NK-92 treated with Interleukin-12 subunit alpha and Interleukin-12 subunit beta, amount 100 ng/mL, for 24 hours (cell line): Measurements from ENCODE around the gene C17orf67.

Source experiments
- DNase-seq: peaks from one replicate; lab custom pipeline; 2025; lab: John Stamatoyannopoulos, UW

Gene C17orf67

DNA sequence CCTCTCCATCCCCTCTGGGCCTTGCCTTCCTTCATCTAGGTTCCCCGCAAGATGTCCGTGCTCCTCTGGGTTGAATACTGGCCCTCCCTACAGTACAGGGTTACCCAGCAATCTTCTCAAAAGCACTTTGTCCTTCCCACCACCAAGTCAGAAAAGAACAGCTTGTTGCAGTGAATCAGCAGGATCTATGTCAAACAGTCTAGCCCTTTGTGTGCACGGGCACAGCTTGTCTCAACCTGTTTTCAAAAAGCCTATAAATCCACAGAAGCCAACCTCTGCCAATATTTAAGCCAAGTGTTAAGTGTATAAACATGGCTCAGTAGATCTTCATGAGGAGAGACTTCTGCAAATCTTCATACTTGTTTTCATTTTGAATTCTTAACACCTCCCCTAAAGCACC, 25.2 kb downstream of the C17orf67 start:
- DNase-seq: no peak

DNA sequence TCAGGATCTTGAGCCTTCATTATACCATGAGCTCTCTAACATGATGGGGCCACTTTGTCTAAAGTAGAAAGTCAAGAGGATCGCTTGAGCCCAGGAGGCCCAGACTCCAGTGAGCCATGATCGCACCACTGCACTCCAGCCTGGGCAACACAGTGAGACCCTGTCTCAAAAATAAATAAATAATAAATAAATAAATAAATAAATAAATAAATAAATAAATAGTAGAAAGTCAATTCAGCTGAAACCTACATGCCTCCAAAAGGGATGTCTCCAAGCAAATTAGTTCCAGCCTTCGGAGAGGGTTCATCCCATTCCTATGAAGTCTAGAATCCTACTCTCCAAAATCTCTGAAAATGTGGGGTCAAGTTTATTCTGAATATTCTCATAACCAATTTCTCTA, 26.0 kb downstream of the C17orf67 start:
- DNase-seq: no peak

DNA sequence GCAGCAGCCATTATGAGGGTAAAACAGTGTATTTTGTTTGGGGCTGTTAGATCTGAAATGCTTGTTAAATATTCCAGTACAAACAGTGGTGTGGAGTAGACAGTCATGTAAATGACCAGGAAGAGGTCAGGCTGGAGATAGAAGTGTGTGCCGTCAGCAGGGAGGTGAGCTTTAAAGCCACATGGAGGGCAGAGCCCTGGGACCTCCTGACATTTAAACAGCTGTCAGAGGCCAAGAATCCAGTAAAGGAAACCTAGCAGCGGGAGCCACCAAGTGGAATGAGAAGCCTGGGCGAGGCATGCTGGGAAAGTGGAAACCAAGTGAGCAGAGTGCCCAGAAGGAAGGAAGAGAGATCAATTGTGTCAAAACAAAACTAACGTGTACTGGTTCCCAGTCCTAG, 26.8 kb downstream of the C17orf67 start:
- DNase-seq: no peak

DNA sequence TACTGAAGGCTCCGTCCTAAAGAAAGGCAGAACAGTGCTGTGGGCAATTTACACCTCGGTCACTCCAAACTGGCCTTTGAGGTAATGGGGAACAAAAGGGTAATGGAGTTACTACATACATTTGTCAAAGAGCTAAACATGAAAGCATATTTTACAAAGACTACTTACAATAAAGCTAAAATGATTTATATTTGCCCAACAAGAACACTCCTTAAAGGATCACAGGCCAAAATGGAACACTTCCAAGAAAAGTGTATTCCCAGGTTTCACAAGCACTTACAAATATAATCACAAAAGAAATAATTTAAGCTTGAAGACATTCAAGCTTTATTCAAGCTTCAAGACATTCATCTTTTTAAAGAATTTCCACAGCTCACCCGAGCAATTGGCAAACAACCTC, 29.3 kb downstream of the C17orf67 start:
- DNase-seq: no peak

DNA sequence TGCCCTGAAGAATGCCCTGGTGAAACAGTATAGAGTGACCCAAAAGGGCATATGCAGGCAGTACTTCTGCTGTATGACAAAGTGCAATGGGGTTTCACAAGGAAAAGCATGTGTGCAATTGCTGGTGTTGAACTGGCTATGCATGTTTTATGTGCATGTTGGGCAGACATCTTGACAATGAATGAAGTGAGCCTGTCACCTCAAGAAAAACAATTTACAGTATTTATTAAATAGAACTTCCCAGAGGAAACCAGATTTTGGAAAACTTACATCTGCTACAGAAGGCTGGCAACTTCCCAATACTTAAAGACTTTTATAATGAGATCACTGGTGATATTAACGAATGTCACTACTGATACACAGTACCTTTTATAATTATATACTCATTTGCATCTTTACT, 30.6 kb downstream of the C17orf67 start:
- DNase-seq: no peak

DNA sequence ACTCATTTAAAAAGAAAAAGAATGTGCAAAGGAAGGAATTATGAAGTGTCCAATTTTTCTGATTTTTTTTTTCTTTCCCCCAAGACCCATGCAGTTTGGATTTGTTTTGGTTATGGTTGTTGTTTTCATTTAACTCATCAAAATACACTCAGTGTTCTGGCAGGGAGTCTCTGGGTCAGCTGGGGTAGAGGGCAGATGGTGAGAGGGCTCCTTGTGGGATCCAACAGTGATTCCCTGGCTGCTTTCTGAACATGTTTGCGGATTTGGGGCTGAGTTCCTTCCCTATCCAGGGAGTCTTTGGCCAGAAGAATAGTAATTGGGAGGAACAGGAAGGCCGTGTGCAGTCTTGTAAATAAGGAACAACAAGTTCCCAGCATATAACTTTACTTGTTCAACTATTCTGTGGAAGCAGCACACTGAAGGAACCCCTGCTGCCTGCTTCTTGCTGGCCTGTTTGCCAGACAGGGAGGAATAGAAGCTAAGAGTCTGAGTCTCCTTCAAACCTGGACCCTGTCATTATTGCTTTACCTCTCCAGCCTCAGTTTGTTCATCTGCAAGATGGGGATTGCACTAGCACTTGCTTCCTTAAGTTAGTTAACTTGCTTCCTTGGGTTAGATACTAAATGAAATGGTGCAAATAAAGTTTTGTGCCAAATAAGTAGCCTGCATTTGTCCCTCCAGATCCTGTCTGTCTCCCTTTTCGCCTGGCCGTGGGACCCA, 32.1 kb downstream of the C17orf67 start:
- DNase-seq: no peak

DNA sequence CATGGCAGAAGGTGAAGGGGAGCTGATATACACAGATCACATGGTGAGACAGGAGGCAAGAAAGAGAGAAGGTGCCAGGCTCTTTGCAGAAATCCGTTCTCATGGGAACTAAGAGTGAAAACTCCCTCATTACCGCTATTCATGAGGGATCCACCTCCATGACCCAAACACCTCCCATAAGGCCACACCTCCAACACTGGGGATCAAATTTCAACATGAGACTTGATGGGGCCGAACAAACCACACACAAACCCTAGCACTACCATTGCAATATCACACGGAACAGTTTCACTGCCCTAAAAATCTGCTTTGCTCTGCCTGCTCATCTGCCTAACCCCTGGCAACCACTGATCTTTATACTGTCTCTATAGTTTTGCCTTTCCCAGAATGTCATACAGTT, 34.8 kb downstream of the C17orf67 start:
- no peak for DNase-seq

DNA sequence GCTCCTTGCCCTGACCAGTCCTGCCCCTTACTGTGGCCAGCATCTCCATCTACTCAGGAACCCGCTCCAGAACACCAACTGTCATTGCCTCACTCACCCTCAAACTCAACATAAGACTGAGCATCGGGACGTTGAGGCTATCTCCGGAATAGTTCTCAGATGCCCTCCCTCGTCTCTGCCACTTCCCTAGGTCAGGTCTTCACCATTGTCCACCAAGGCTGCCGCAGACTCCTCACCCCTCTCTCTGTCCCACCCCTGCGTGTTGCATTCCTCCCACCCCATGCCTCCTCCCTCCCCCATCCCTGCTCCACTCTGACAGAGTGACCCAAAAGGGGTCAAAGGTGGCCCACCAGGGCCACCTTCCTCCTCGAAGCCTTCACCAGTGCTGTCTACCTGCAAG, 37.2 kb downstream of the C17orf67 start:
- no peak for DNase-seq

DNA sequence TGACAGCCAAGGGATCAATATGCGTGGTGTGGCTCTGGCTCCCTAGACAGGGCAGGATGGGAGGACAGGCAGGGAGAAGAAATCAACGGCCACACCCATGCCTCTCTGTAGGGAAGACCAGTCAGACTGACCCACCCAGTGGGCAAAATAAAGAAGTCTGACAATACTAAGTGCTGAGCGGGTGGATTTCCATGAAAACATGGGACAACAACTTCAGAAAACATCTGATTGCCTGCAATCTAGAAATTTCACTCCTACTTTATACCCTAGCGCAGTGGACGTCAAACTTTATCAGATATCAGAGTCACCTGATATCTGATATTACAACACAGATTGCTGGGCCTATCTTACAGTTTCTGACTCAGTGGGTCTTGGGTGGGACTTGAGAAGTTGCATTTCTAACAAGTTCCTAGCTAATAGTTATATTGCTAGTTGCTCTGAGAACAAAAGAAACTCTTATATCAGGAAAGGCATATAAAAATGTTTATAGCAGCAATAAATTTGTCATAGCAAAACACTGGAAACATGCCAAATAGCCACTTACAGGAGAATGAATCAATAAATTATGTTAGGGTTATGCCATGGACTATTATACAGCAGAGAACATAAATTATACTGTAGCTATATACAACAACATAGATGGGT, 38.4 kb downstream of the C17orf67 start:
- no peak for DNase-seq

DNA sequence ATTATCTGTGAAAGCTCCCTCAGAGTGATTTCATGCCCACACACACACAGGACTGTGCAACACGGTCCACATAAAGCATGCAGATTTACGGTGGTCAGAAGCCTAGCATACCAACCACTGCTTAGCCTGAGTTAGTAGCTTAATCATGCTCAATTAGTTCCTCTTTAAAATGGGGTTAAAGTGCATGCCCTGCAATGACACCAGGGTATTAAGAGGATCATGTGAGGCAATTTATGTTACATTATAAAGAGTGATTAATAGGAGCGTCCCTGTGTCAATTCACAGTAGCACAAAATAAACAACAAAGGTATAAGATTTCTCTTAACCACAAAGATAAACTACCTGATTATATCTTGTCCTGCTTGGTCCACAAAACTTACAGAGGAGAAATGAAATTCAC, 39.8 kb downstream of the C17orf67 start:
- DNase-seq: no peak

DNA sequence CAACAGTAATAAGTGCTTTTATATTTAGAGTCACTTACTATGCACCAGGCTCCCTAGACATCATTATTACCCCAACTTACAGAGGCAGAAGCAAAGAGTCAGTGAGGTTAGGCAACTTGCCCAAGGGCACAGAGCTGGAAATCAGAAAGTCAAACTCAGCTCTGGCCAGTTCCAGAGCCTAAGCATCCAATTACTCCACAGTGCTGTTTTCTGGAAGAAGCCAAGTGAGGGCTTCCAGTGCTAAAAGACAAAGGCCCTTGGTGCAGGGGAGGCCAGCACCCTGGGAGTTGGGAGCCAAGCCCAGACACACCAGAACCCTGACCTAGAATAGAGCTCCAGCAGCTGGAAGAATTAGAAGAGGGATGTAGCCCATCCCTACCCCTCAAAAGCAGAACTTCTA, 40.2 kb downstream of the C17orf67 start:
- DNase-seq: no peak

DNA sequence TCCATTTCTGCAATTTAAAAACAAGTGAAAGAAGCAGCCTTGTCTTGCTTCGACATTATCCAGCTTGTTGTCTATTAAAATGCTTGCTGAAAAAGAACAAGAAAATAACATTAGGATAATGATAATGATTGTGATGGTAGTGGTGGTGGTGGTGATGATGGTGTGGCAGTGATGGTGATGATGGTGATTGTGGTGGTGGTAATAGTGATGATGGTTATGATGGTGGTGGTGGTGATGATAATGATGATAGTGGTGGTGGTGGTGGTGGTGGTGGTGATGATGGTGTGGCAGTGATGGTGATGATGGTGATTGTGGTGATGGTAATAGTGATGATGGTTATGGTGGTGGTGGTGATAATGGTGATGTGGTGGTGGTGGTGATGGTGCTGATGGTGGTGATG, 41.5 kb downstream of the C17orf67 start:
- DNase-seq: no peak

DNA sequence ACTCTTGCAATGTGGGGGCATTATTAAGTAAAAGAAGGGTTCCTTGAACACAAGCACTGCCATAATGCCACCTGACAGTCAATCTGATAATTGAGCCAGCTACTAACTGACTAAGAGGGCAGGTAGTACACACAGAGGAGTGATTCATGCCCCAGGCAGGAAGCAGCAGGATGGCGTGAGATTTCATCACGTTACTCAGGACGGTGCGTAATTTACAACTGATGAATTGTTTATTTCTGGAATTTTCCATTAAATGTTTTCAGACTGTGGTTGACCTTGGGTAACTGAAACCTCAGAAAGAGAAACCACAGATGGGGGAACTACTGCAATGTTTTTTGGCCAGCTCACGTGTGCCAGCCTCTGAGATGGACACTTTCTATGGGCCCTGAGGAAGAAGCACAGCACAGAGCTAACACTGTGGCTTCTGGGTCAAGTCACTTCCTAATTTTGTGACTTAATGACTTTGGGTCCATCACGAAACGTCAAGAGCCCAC, 46.7 kb downstream of the C17orf67 start:
- peak; percentile 73 for DNase-seq

DNA sequence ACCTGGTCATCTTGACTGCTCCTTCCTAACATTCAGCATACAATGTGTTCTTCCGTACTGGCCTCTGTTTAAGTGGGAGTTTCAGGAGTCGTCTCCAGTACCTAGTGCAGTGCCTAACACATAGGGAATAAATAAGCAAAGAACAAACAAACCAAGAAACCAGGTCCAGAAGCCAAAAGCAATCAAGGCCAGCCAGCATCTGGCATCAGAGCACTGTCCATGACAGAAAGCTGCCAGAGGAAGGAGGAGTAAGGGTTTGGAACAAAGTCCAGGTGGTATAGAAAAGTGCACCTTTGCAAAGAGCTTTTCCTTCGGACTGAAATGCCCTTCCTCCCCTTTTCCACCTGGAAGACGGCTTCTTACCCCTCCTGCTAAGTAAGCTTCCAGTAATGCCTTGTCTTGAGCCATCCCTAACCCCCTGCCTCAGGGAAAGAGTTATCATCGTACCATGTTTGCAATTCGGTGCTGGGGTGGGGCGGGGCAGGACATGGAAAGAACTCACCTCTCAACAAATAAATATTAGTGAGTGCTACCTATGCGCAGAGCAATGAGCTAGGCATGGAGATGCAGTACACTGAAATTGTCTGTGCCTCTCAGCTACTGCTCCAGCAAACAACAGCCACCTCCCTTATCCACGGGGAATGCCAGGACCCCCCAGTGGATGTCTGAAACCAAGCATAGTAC, 47.6 kb downstream of the C17orf67 start:
- no peak for DNase-seq

DNA sequence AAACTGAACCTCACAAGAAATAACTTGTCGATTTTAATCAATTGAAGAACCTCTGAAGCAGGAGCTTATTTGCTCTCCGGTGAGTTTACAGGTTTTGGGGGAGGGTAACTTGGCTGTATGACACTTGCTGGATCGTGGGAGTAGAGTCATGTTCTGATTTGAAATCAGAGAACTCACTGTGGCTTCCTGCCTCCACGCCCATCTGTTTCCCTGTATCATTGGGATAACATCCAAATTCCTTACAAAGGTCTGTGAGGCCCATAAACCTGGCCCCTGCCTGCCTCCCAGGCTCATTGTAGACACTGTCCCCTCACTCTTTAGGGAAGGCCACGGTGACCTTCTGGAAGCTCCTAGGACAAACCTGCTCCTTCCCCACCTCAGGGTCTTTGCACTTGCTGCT, 48.3 kb downstream of the C17orf67 start:
- DNase-seq: no peak

DNA sequence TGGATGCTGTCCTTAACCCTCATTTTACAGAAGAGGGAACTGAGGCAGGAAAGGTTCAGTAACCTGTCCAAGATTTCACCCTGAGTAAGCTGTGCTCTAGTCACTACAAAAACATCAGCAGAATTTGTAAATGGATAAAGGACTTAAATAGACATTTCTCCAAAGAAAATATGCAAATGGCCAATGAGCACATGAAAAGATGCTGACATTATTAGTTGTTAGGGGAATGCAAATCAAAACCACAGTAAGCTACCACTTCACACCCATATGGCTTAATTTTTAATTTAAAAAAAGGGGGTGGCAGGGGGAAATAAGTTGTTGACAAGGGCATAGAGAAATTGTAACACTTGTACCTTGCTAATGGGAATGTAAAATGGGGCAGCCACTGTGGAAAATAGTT, 51.4 kb downstream of the C17orf67 start:
- no peak for DNase-seq

DNA sequence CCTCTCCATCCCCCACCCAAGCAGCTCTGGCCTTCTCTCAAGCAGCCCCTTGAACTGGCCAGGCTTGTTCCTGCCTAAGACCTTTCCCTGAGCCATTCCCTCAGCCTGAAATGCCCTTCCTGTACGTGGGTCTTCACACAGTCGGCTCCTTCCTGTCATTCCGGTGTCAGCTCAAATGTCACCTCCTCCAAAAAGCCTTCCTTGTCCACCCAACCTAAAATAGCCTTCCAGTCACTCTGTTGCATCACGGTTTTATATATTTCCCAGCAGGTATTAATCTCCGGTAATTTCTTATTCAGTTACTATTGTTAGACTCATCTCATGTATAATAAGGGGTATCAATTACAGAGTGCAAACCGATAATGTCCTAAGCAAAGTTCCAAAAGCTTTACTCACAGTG, 51.8 kb downstream of the C17orf67 start:
- DNase-seq: no peak

DNA sequence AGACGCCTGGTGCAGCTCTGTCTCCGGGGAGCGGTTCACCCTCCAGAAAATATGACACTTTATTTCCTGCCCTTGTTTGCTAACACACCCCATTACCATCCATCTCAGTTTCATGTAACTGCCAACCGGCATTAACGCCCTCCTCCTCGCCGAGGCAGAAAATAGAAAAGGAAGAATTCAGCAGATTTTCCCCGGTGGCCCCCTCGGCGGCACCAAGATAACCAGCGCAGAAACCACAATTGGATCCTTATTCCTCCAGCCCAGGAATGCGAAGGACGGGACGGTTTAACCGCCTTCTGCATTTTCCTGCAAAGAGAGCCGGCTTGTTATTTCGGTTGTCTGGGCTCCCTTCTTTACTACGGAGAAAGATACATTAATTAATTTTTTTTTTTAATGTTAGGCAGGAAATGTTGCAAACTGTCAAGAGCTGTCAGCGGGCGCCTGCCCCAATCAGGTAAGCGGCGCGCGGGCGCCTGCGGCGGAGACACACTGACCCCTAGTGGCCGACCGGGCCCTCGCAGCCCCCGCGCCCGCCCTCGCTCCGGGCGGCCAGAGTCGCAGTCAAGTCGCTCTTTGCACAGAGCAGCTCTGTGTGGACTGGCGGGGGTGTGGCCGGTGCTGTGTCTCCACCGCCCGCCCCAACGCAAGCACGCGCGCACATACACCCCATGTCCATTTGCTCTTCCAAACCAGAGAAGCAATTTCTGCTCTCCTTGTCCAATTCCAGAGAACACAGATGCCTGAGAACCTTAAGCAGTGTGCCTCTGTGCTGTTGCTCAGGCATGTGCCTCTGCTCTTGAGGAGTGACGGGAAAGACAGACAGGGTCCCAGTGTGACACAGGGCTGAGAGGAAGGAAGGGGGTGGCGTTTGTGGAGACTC, 53.6 kb downstream of the C17orf67 start:
- peak; percentile 75 for DNase-seq

DNA sequence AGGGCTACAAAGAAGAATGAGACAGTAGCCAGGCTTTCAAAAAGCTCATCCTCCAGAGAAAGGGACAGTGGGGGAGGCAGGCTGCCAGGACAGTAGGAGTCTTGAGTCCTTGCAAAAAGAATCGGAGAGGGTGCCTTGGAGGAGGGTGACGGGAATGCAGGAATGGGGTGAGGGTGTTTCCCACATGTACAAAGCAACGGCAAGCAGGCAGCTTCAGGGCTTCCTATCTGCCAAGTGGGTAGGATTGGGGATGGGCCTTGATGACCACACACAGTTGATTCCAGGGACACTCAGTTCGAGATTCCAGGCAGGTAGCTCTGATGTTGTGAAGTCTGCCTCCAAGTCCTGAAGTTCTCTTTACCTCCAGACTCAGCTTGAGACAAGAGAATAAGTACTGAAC, 54.4 kb downstream of the C17orf67 start:
- DNase-seq: no peak

DNA sequence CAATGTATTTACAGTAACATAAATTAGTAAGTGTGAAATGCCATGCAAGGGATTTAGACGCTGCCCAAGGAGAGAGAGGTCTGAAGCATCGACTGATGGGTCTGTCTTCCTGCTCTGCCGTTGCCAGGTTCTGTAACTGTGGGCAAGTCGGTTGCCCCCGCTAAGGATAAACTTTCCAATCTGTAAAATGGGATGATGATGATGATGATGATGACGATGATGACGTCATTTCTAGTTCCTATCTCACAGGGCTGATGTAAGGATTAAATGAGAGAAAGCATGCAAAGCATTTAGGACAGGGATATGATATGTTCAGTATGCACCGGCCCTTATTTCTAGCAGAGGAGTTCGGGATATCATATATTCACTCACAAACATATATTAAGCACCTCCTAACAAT, 54.8 kb downstream of the C17orf67 start:
- no peak for DNase-seq

DNA sequence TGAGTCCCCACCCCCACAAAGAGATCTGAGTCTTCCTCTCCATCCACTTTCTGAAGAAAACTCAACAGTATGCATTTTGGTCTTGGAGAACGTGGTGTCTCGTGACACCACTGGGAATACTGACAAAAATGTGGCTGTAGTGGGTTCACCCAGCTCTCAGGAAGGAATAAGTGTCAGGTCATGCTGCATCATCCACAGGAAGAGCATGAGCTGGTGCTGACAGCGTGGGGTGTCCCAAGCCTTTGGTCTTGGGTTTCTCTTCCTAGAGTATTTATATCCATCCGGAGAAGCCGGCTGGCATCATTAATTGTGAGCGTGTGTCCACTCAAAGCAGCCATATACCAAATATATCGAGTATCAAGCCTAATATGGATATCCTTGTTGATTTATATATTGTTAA, 55.9 kb downstream of the C17orf67 start:
- DNase-seq: no peak

DNA sequence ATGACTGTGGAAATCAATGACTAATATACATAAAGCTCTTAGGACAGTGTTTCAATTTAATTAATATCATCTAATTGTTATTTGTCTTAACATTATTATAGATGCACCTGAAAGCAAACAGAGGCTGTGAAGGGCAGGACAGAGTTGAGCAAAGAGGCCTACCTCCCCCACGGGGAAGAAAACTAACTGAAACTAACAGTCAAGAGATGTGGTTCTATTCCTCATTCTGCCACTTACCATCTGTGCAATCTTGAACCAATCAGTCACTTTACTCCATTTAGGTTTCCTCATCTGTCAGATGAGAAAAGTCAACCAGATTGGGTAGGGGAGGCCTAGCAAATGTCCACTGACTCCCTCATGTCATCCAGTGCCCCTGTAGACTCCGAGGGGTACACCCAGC, 59.1 kb downstream of the C17orf67 start:
- no peak for DNase-seq
